Mucosa of descending colon (tissue), 3 donors: Measurements from ENCODE around the gene BBS1. TPM values are rescaled to one million over a fixed set of nuclear protein-coding genes. Genes with fewer than 3 reads are reported as not detected.

Experiments used
- ATAC-seq: fragments of 200-7000 bp; cut with Tn5 transposase; one replicate; pipeline ENCODE4 v1.9.1; 2020; ENCODE audit warnings: mild to moderate bottlenecking, moderate library complexity
- DNase-seq, 3 donors: peaks; one replicate each; pipeline ENCODE4 v3.0.0-alpha.2; 2020
- H3K36me3 ChIP-seq: fragments of 200-600 bp; one replicate; pipeline ENCODE4 v1.8.0; 2021; ENCODE audit warnings: low read depth, mild to moderate bottlenecking
- H3K4me1 ChIP-seq: fragments of 200-600 bp; one replicate; pipeline ENCODE4 v1.8.0; 2021; ENCODE audit warnings: low read depth, mild to moderate bottlenecking
- H3K4me3 ChIP-seq: fragments of 200-600 bp; one replicate; pipeline ENCODE4 v1.8.0; 2021; ENCODE audit warnings: mild to moderate bottlenecking
- H3K9me3 ChIP-seq: fragments of 200-600 bp; one replicate; pipeline ENCODE4 v1.8.0; 2021; ENCODE audit warnings: mild to moderate bottlenecking
- intact Hi-C, 2 donors: fragments of 100-400 bp; cut with DNase I in 1 of 2; cut with micrococcal nuclease in 1 of 2; formaldehyde crosslinking; loops; one replicate each; pipeline versions ENCODE4 v1.11.0 to v1.11.1; 2022; cut with DNase I, micrococcal nuclease
- total RNA-seq, 3 donors: library from RNA; stranded (reverse); fragmentation: NEBNext Ultra II Directional in 2 of 3; extraction: Animal tissue kit (Norgen Biotek cat#: 25700) in 2 of 3; gene quantifications; one replicate each; pipeline versions ENCODE4 v1.2.1 to v1.2.4, GENCODE V29; 2021 to 2023
- TF ChIP-seq, protein P1 (sequence below): fragments of 200-600 bp; IDR thresholded peaks from one replicate; pipeline ENCODE4 v1.8.0; 2022; ENCODE audit warnings: antibody characterized with exemption, mild to moderate bottlenecking
- donor health status: DM: no; HTN: no; CAD: no; lungs with moderate emphysema.
- donor health status: DM: no; HTN: no; CAD: no.
- donor health status: DM: no; HTN: yes; CAD: no.

The BBS1 gene
- total RNA-seq, 3 donors from 2014 or later, result 27.7 to 49.3 (median 35.4) TPM

GRCh38 chr11:66561178-66561974 lies 50.9 kb downstream of the BBS1 start:
- ATAC-seq (no peak), DNase-seq (no peak)
- no peaks in the 10 kb centered on the region for H3K9me3 ChIP-seq
- intact Hi-C loops, result no loop called here
- no peak overlapping the region for H3K4me3 ChIP-seq
- H3K36me3 ChIP-seq, result no peaks in the 10 kb centered on the region
- no peaks in the 10 kb centered on the region for H3K4me1 ChIP-seq
- TF ChIP-seq, protein P1, sequence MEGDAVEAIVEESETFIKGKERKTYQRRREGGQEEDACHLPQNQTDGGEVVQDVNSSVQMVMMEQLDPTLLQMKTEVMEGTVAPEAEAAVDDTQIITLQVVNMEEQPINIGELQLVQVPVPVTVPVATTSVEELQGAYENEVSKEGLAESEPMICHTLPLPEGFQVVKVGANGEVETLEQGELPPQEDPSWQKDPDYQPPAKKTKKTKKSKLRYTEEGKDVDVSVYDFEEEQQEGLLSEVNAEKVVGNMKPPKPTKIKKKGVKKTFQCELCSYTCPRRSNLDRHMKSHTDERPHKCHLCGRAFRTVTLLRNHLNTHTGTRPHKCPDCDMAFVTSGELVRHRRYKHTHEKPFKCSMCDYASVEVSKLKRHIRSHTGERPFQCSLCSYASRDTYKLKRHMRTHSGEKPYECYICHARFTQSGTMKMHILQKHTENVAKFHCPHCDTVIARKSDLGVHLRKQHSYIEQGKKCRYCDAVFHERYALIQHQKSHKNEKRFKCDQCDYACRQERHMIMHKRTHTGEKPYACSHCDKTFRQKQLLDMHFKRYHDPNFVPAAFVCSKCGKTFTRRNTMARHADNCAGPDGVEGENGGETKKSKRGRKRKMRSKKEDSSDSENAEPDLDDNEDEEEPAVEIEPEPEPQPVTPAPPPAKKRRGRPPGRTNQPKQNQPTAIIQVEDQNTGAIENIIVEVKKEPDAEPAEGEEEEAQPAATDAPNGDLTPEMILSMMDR, result no peak

GRCh38 chr11:66561975-66562248 lies 51.5 kb downstream of the BBS1 start:
- H3K9me3 ChIP-seq, result no peaks in the 10 kb centered on the region
- no peak for DNase-seq
- ATAC-seq, result no peak
- H3K4me1 ChIP-seq, result no peaks in the 10 kb centered on the region
- intact Hi-C loops, result no loop called here
- no peaks in the 10 kb centered on the region for H3K36me3 ChIP-seq
- no peak overlapping the region for H3K4me3 ChIP-seq
- TF ChIP-seq, protein P1, result no peak

DNA sequence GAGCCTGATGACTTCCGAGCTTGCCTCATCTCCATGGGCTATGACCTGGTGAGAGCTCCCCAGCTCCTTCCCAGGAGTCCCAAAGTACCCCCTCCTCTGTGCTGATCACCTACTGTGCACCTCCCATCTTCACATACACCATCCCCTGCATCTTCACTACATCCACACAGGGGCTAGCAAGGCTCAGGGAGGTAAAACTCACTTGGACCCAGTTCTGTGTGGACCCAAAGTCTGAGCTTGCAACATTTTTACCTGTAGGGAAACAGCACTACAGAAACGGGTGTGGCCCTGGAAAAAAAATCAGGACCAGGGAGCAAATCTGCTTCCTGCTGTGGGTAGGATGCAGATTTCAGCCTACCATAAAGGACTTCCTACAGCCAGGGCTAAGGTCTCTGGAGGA lies 51.8 kb downstream of the BBS1 start:
- TF ChIP-seq, protein P1, result no peak
- no peaks in the 10 kb centered on the region for H3K9me3 ChIP-seq
- H3K4me3 ChIP-seq, result no peak overlapping the region
- intact Hi-C loops, result no loop called here
- ATAC-seq, result no peak
- H3K4me1 ChIP-seq, result no peaks in the 10 kb centered on the region
- no peaks in the 10 kb centered on the region for H3K36me3 ChIP-seq
- DNase-seq, result no peak

- TF ChIP-seq, protein P1, result no peak
These were observed 52.6 kb downstream of the BBS1 start for GRCh38 chr11:66562907-66563583.

DNA sequence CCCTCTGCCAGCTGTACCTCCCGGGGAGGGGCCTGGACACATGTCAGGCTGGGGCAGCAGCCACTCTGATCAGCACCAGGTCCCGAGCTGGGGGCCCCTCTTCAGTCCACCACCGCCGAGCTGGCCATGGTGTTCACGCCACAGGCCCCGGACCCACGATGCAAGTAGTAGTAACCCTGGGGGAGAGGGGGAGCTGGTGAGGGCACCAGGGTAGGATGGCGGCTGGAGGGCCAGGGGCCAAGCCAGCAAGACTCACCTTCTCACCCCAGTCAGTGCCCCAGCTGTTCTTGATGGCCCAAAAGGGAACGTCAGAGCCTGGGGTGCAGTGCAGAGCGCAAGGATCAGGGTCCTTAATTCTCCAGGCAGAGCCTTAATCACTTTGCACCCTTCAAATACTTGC lies 53.4 kb downstream of the BBS1 start:
- intact Hi-C loops, result no loop called here
- TF ChIP-seq, protein P1, result no peak
- Histone ChIP-seq H3K9me3 (no peaks in the 10 kb centered on the region), H3K4me1 (peaks cover 4% of the 10 kb centered on the region), H3K36me3 (no peaks in the 10 kb centered on the region), H3K4me3 (no peak overlapping the region)
- no peak for DNase-seq
- ATAC-seq, result no peak

More at GRCh38 chr11:66562907-66563583, 52.6 kb downstream of the BBS1 start:
- H3K4me1 ChIP-seq, result no peaks in the 10 kb centered on the region
- H3K4me3 ChIP-seq, result no peak overlapping the region
- ATAC-seq, result no peak
- no peaks in the 10 kb centered on the region for H3K9me3 ChIP-seq
- no peak for DNase-seq
- intact Hi-C loops, result no loop called here
- no peaks in the 10 kb centered on the region for H3K36me3 ChIP-seq
